GM12801 (cell line): Measurements from ENCODE around the gene CRYGS.

Source experiments
- TF ChIP-seq, protein P1 (sequence below): IDR thresholded peaks from one replicate; pipeline ENCODE4 v1.5.1; 2011; ENCODE audit warnings: control low read depth; ENCODE audit not compliant: insufficient read length; ENCODE audit errors: extremely low read depth

CRYGS gene

DNA sequence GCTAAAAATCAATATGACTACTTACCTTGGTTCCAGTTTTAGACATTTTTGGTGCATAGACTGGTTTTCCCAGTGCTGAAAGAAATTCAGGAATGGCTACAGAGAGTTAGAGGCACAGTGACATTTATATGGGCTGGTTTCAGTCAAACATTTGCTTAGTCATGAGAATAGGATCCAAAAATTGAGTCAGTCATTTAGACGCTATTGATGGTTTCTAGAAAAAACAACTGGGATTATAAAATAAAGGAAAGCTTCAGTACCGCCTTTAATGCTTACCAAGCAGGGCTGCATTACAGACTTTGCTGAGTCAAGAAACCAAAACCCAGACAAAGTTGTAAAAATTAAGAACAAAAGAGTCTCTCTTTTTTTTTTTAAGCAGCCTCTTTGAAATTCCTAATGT is at the start of gene CRYGS:
Gene CRYGS, minus strand, starts transcription at position 100 of the 400 bp plus-strand sequence. Its CDS starts 54 bp downstream, at position 46.
- TF ChIP-seq, protein P1, sequence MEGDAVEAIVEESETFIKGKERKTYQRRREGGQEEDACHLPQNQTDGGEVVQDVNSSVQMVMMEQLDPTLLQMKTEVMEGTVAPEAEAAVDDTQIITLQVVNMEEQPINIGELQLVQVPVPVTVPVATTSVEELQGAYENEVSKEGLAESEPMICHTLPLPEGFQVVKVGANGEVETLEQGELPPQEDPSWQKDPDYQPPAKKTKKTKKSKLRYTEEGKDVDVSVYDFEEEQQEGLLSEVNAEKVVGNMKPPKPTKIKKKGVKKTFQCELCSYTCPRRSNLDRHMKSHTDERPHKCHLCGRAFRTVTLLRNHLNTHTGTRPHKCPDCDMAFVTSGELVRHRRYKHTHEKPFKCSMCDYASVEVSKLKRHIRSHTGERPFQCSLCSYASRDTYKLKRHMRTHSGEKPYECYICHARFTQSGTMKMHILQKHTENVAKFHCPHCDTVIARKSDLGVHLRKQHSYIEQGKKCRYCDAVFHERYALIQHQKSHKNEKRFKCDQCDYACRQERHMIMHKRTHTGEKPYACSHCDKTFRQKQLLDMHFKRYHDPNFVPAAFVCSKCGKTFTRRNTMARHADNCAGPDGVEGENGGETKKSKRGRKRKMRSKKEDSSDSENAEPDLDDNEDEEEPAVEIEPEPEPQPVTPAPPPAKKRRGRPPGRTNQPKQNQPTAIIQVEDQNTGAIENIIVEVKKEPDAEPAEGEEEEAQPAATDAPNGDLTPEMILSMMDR, result no peak

DNA sequence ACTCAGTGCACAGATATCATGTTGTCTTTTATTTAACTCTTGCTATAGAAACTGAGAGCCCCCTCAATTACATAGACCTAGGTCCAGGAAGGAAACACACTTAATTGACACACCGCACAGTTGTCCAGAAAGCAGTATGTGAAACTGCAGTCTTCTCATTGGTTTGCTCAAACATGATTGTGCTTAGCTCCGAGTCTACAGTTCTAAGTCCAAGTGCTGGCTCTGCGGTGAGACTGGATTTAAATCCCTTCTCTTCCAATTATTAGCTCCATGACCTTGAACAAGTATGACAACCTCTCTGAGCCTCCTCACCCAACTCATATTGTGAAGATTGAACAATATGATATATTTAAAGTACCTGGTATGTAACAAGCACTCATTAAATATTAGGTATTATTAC is 49.7 kb upstream of the CRYGS start:
- TF ChIP-seq, protein P1, result no peak

DNA sequence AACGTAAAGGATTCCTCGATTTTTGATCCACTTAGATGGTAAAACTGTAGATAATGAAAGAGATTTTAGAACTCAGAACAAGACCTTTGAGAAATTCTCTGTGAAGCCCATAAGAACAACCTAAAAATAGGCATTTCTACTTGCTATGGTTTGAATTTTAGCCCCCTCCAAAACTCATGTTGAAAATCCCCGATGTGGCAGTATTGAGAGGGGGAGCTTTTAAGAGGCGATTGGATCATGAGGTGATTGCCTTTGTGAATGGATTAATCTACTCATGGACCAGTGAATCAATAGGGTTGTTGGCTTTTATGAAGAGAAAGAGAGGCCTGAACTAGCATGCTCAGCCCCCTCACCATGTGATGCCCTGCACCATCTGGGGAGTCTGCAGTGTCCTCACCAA is 48.5 kb upstream of the CRYGS start:
- TF ChIP-seq, protein P1, result no peak

DNA sequence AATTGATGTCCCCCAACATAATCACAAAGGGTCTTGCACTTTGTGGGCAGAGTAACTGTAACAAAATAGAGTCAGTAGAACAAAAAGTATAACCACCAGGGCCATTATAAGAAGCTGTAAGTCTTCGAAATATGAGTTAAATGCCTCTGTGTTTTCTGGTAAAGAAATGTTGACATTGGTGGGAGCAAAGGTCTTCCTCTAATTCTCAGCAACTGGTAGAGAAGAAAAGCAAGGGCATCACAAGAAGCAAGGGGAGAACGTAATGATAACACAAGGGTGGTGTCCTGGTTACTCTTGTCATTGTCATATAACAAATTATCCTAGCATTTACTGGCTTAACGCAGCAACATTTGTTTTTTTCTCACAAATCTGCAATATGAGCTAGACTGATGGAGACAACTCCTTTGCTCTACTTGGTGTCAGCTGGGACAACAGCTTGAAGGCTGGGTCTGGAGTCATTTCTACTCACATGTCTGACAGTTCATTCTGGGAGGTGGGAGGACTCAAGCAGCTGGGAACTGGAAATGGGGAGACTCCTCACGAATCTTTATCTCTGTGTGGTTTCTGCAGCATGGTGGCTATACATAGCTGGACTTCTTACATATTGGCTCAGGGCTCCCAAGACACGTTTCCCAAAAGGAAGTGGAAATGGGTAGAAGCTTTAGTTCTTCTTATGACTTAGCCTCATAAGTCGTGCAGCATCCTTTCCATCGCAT is 46.6 kb upstream of the CRYGS start:
- TF ChIP-seq, protein P1, result no peak

DNA sequence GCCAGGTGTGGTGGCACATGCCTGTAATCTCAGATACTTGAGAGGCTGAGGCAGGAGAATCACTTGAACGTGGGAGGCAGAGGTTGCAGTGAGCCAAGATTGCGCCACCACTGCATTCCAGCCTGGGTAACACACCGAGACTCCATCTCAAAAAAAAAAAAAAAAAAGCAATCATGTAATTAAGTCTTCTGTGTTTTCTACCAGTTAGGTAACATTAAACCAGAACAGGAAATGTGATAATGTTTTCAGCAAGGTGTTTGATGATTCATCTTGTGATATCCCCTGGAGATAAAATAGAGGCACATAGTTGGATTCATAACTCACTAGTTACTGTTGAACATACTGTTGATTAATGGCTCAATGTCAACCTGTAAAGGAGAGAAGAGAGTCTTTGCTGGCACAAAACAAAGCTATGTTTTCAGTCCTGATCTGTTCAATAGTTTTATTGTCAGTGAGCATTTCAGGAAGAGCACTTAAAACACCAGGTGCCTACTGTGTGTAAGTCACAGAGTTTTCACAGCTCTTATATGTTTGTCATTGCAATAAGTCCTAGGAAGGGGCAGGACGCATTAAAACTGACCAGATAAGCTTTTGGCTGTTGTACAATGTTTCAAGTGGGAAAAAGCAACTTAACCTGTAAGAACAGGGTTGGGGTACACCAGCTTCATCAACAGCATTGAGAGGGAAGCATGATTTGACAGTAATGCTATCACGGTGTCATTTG is 45.8 kb upstream of the CRYGS start:
- TF ChIP-seq, protein P1, result no peak

DNA sequence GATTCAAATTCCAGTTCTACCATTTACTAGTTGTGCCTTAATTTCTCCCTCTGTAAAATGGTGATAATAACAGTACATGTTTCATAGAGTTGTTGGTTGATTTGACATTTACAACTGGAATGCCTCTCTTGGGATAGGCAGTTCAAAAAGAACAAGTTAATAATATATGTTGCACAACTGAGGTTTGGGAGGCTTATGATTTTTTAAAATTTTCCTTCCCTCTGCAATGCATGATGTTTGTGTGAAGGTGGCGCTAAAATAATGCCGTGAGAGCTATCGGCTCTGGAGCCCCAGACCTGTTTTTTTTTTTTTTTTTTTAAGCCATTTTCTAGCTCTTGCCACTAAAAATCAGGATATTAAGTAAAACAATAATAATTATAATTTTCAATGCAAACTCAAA is 44.9 kb upstream of the CRYGS start:
- TF ChIP-seq, protein P1, result no peak

DNA sequence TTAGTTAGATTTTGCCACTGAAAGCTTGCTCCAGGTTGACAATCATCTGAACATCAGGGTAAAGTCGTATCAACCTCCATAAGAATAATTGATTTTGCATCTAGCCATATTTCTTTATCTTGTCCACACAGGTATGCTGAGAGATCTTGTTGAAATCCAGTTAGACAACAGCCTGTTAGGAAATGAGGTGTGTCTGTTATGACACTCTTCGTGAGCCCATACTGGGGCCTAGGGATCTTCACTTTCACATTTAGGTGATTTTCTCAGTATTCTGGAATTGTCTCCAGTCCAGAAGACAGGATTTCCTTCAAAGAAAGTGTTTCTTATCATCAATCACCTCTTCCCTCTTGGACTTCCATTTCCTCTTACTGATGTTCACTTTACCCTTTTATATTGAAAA is 44.5 kb upstream of the CRYGS start:
- TF ChIP-seq, protein P1, result no peak
